Measurements from ENCODE around the gene RSPH1. TPM values are rescaled to one million over a fixed set of nuclear protein-coding genes. Genes with fewer than 3 reads are reported as not detected.

Gene RSPH1
- total RNA-seq, 2 experiments from 2014 or later, result 0.21 to 0.34 TPM

- no peak overlapping the region for H3K27ac Mint-ChIP-seq
- CTCF ChIA-PET, result interaction anchor here (0.8 kb wide), 1 partner anchor 229 kb away, joined by 3 read pairs; no protein-coding TSS in a partner anchor
- no peak for ATAC-seq
- H3K4me1 Mint-ChIP-seq, result peaks cover 7% of the 10 kb centered on the region
- DNase-seq, result no peak
- no peaks in the 10 kb centered on the region for H3K27me3 Mint-ChIP-seq
- intact Hi-C loops (cut with DNase I, micrococcal nuclease), result no loop called here
- H3K9me3 Mint-ChIP-seq (ENCODE audit: low read depth), result no peaks in the 10 kb centered on the region
- peaks cover 25% of the 10 kb centered on the region for H3K36me3 Mint-ChIP-seq (ENCODE audit: low read depth)
- POLR2A ChIA-PET, result no interaction called here
- H3K4me3 Mint-ChIP-seq, result no peak overlapping the region
Measured at GRCh38 chr21:42539342-42539741, 43.3 kb upstream of the RSPH1 start.

- Mint-ChIP-seq H3K9me3 (ENCODE audit: low read depth) (no peaks in the 10 kb centered on the region), H3K4me1 (peaks cover 11% of the 10 kb centered on the region), H3K36me3 (ENCODE audit: low read depth) (peaks cover 24% of the 10 kb centered on the region), H3K4me3 (no peak overlapping the region), H3K27ac (no peak overlapping the region), H3K27me3 (no peaks in the 10 kb centered on the region)
- intact Hi-C loops (cut with DNase I, micrococcal nuclease), result no loop called here
- CTCF ChIA-PET, result interaction anchor here (0.5 to 1.8 kb wide), 4 partner anchors 200 to 229 kb away, joined by 3 to 4 read pairs (median 3); no protein-coding TSS in a partner anchor
- POLR2A ChIA-PET, result no interaction called here
- no peak for ATAC-seq
- no peak for DNase-seq
Measured at GRCh38 chr21:42538479-42539275, 42.7 kb upstream of the RSPH1 start.

- intact Hi-C loops (cut with DNase I, micrococcal nuclease), result loop anchor here in 1 of 2 experiments (1.0 kb wide), 1 partner anchor 87 kb away; no protein-coding TSS in a partner anchor
- ATAC-seq (peak; percentile 77), DNase-seq (peak; percentile 49)
- H3K4me1 Mint-ChIP-seq, result peaks cover 11% of the 10 kb centered on the region
- ChIA-PET POLR2A (no interaction called here), CTCF (interaction anchor here (0.6 to 1.8 kb wide), 7 partner anchors 9 to 227 kb away, joined by 3 to 5 read pairs (median 4); no protein-coding TSS in a partner anchor)
- H3K4me3 Mint-ChIP-seq, result no peak overlapping the region
- no peak overlapping the region for H3K27ac Mint-ChIP-seq
- H3K9me3 Mint-ChIP-seq (ENCODE audit: low read depth), result no peaks in the 10 kb centered on the region
- H3K36me3 Mint-ChIP-seq (ENCODE audit: low read depth), result peaks cover 19% of the 10 kb centered on the region
- H3K27me3 Mint-ChIP-seq, result no peaks in the 10 kb centered on the region
Measured at GRCh38 chr21:42537106-42537742, 41.2 kb upstream of the RSPH1 start.

- intact Hi-C loops (cut with DNase I, micrococcal nuclease), result no loop called here
- Mint-ChIP-seq H3K36me3 (ENCODE audit: low read depth) (peaks cover 19% of the 10 kb centered on the region), H3K27me3 (no peaks in the 10 kb centered on the region), H3K4me3 (no peak overlapping the region), H3K27ac (no peak overlapping the region), H3K9me3 (ENCODE audit: low read depth) (no peaks in the 10 kb centered on the region), H3K4me1 (peaks cover 11% of the 10 kb centered on the region)
- DNase-seq, result no peak
- ATAC-seq, result no peak
- CTCF ChIA-PET, result interaction anchor here (0.9 to 1.8 kb wide), 6 partner anchors 8 to 226 kb away, joined by 3 to 5 read pairs (median 4); no protein-coding TSS in a partner anchor
- POLR2A ChIA-PET, result no interaction called here
Measured at GRCh38 chr21:42536601-42537000, 40.6 kb upstream of the RSPH1 start.

GRCh38 chr21:42535602-42536171 lies 39.7 kb upstream of the RSPH1 start:
- peaks cover 19% of the 10 kb centered on the region for H3K36me3 Mint-ChIP-seq (ENCODE audit: low read depth)
- ChIA-PET CTCF (interaction anchor here (1.2 to 1.5 kb wide), 2 partner anchors 8 to 163 kb away, joined by 3 read pairs; no protein-coding TSS in a partner anchor), POLR2A (no interaction called here)
- H3K9me3 Mint-ChIP-seq (ENCODE audit: low read depth), result no peaks in the 10 kb centered on the region
- H3K27ac Mint-ChIP-seq, result no peak overlapping the region
- no peak overlapping the region for H3K4me3 Mint-ChIP-seq
- DNase-seq, result no peak
- ATAC-seq, result no peak
- H3K27me3 Mint-ChIP-seq, result no peaks in the 10 kb centered on the region
- intact Hi-C loops (cut with DNase I, micrococcal nuclease), result no loop called here
- peaks cover 11% of the 10 kb centered on the region for H3K4me1 Mint-ChIP-seq

- POLR2A ChIA-PET, result no interaction called here
- intact Hi-C loops (cut with DNase I, micrococcal nuclease), result no loop called here
- H3K9me3 Mint-ChIP-seq (ENCODE audit: low read depth), result no peaks in the 10 kb centered on the region
- H3K27ac Mint-ChIP-seq, result peak overlapping the region; percentile 7
- peak overlapping the region; percentile 27 for H3K4me3 Mint-ChIP-seq
- H3K4me1 Mint-ChIP-seq, result peaks cover 21% of the 10 kb centered on the region
- peak; percentile 37 for ATAC-seq
- H3K27me3 Mint-ChIP-seq, result no peaks in the 10 kb centered on the region
- H3K36me3 Mint-ChIP-seq (ENCODE audit: low read depth), result peaks cover 26% of the 10 kb centered on the region
- CTCF ChIA-PET, result interaction anchor here (0.9 kb wide), 1 partner anchor 145 kb away, joined by 5 read pairs; no protein-coding TSS in a partner anchor
- DNase-seq, result no peak
Measured at GRCh38 chr21:42534421-42535378, 38.7 kb upstream of the RSPH1 start.

- POLR2A ChIA-PET, result no interaction called here
- no peak for ATAC-seq
- no peak for DNase-seq
- CTCF ChIA-PET, result interaction anchor here (0.9 kb wide), 1 partner anchor 145 kb away, joined by 5 read pairs; no protein-coding TSS in a partner anchor
- H3K4me3 Mint-ChIP-seq, result peak overlapping the region; percentile 27
- no peaks in the 10 kb centered on the region for H3K27me3 Mint-ChIP-seq
- H3K27ac Mint-ChIP-seq, result peak overlapping the region; percentile 7
- peaks cover 27% of the 10 kb centered on the region for H3K36me3 Mint-ChIP-seq (ENCODE audit: low read depth)
- H3K9me3 Mint-ChIP-seq (ENCODE audit: low read depth), result no peaks in the 10 kb centered on the region
- intact Hi-C loops (cut with DNase I, micrococcal nuclease), result no loop called here
- H3K4me1 Mint-ChIP-seq, result peaks cover 28% of the 10 kb centered on the region
Measured at GRCh38 chr21:42533963-42534355, 37.9 kb upstream of the RSPH1 start.

- Mint-ChIP-seq H3K36me3 (ENCODE audit: low read depth) (peaks cover 27% of the 10 kb centered on the region), H3K9me3 (ENCODE audit: low read depth) (no peaks in the 10 kb centered on the region), H3K27me3 (no peaks in the 10 kb centered on the region), H3K4me1 (peaks cover 28% of the 10 kb centered on the region), H3K4me3 (no peak overlapping the region), H3K27ac (no peak overlapping the region)
- intact Hi-C loops (cut with DNase I, micrococcal nuclease), result no loop called here
- ChIA-PET POLR2A (no interaction called here), CTCF (interaction anchor here (0.6 to 0.9 kb wide), 2 partner anchors 140 to 146 kb away, joined by 3 to 5 read pairs; no protein-coding TSS in a partner anchor)
- no peak for DNase-seq
- ATAC-seq, result no peak
Measured at GRCh38 chr21:42533306-42533962, 37.4 kb upstream of the RSPH1 start.

GRCh38 chr21:42532466-42533181 lies 36.6 kb upstream of the RSPH1 start:
- H3K9me3 Mint-ChIP-seq (ENCODE audit: low read depth), result no peaks in the 10 kb centered on the region
- peak overlapping the region; percentile 47 for H3K27ac Mint-ChIP-seq
- no peak overlapping the region for H3K4me3 Mint-ChIP-seq
- intact Hi-C loops (cut with DNase I, micrococcal nuclease), result no loop called here
- peaks cover 29% of the 10 kb centered on the region for H3K36me3 Mint-ChIP-seq (ENCODE audit: low read depth)
- no peak for ATAC-seq
- POLR2A ChIA-PET, result no interaction called here
- H3K4me1 Mint-ChIP-seq, result peaks cover 35% of the 10 kb centered on the region
- no peak for DNase-seq
- H3K27me3 Mint-ChIP-seq, result no peaks in the 10 kb centered on the region
- CTCF ChIA-PET, result interaction anchor here (0.6 kb wide), 2 partner anchors 82 to 139 kb away, joined by 3 read pairs; no protein-coding TSS in a partner anchor

- Mint-ChIP-seq H3K4me1 (peaks cover 43% of the 10 kb centered on the region), H3K9me3 (ENCODE audit: low read depth) (no peaks in the 10 kb centered on the region), H3K27me3 (no peaks in the 10 kb centered on the region), H3K4me3 (no peak overlapping the region), H3K36me3 (ENCODE audit: low read depth) (peaks cover 34% of the 10 kb centered on the region), H3K27ac (no peak overlapping the region)
- POLR2A ChIA-PET, result no interaction called here
- intact Hi-C loops (cut with DNase I, micrococcal nuclease), result no loop called here
- no peak for DNase-seq
- no peak for ATAC-seq
- CTCF ChIA-PET, result no interaction called here
Measured at GRCh38 chr21:42531771-42532170, 35.7 kb upstream of the RSPH1 start.

Measured in activated CD4-positive, alpha-beta T cell treated with anti-CD3 and anti-CD28 coated beads for 36 hours (primary cell).